Eye (tissue), 1 donor: Measurements from ENCODE around the gene JADE2.

ENCODE experiments used
- DNase-seq: peaks from one replicate; pipeline ENCODE4 v3.0.0-alpha.2; 2015

JADE2 gene

DNA sequence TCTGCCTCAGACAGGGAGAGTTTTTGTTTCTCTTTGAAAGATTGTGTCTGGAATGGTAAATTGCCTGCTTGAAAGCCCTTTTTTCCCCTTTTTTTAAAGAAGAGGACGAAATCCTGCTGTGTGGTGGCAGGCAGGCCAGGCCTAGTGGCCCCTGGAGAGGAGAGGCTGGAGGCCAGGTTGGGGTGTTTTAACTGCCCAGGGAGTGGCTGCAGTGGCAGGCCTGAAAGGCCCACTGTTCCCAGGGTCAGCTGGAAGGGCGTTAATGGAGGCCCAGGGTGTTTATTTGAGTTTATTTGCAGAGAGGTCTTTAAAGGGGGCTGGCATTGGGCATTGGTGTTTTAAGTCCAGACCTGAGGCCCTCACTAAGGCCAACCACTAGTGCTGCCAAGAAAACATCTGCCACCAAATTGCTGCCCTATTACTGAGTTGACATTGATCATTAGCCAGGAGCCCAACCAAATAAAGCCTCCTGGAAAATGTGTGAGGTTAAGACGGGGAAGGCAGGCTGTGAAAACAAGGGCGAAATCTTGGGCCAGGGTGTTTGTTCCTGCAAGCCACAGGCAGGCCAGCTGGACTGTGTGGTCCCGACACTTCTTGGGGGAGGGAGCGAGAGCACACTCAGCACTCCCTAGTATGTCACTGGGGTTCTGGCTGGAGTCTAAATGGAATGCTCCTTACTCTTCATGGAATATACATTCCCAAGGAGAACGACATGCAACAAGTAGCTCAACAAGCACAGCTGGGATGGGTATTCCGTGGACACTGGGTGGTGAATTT, 5.0 kb downstream of the JADE2 start:
- no peak for DNase-seq

DNA sequence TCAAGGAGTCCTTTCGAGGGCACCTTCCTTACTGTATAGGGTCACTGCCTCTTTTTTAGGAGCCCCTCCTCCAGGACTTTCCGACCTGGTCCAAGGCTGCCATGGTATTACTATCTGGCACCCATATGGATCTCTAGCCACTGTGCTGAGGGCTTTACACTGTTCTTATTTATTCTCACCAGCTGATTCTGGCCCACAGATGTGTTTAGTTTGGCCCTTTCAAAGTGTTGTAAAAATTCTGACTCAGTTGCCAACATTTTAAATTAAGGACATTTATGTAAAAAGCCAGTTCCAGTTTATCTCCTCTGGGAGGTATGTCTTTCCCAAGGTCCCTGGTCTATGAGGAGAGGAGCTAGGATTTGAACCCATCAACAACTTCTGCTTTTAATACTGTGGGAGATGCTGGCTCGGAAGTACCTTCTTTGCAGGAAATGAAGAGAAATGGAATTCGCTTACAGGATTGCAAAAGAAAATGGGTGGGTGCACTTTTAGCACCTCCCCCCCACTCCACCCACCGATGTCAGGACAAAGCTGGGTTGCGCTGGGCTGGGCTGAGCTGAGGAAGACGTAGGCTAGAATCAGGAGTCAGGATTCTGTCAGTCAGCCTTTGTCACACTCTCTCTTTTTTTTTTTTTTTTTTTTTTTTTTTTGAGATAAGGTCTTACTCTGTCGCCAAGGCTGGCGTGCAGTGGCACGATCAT, 7.8 kb downstream of the JADE2 start:
- no peak for DNase-seq

DNA sequence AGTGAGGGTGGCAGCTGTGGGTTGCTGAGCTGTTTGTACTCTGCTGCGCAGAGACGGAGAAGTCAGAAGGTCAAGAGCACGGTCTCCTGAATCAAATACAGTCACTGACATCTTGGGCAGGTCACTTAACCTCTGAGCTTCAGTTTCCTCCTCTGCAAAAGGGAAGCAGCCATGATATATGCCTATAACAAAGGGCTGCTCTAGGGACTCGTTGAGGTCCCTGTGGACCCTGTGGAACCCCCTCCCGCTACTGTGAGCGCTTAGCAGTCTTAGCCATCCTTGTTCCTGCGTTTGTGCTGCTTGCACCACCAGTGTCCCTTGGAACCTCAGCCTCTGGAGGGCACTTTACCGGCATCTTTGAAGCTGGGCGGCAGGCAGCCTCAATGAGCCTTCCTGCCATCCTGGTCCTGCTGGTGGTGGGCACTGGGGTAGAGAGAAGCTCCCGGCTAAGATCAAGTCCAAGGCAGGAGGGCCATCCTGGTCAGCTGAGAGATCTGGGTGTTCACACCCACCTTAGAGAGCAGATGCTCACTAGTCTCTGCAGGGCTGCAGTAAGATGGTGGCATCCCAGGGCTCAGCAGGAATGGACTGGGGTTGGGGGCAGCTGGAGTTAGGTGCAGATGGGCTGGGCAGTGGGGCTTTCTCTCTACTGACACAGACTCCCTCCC, 8.7 kb downstream of the JADE2 start:
- no peak for DNase-seq

DNA sequence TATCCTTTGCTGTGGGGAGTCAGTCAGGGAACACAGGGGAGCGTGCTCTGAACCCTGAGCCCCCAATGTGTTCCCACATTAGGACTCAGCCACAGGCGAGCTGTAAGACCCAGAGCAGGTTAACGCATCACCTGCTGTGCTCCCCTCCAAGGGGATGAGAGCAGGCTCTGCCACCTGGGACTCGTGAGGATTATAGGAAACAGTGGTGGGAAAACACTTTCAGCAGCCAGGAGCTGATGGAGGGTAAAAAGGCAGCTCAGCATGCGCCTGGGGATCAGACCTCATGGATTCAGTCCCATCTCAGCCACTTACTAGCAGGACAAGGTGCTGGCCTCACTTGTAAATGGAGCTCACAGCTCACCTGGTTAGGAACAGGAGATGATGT, 9.2 kb downstream of the JADE2 start:
- no peak for DNase-seq

DNA sequence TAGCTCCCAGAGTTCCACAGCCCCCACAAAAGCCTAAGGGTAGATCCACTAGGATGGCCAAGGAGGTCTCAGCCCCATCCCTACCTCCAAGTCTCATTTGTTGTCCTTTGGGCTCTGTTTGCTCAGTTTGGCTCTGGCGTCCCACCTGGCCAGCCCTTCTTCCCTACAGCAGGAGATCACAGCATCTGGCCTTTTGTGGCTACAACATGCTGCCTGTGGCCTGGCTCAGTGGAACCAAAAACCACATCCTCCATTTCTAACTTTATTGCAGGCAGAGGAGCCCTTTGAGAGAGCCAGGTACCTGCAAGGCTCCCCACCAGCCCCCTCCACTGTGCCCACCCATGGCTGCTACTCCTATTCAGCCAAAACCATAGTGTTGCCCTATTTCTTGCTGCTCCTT, 11.4 kb downstream of the JADE2 start:
- DNase-seq = no peak

DNA sequence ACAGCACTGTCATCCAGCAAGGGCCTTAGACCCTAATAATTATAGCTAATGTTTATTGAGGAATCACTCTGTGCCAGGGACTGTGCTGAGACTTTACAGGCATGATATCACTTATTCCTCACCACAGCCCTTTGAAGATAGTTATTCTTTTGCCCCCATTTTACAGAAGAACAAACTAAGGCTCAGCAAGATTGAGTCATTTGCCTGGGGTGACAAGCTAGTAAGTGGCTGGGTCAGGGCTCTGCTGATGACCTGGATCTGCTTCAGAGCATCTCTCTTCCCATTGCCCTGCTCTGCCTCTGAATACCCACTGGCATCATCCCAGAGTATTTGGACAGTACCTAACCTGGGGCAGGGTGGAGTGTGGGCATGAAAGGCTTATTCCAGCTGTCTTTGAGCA, 11.8 kb downstream of the JADE2 start:
- DNase-seq = no peak

DNA sequence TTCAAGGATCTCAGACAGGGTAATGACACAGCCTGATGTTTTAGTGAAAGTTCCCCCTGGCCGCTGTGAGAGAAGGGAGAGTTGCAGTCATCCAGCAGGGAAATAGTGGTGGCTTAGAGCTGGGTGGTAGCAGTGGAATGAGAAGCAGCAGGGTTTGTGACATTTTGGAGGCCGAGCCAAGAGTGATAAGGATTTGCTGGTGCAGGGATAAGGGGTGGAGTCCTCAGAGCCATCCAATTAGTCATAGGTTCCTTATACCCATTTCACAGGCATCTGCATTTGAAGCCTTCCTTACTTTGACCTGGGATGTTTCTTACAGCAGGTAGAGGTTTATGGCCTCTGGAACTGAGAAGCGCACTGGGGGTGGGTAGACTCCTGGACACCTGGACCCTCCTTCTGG, 12.8 kb downstream of the JADE2 start:
- DNase-seq = no peak

DNA sequence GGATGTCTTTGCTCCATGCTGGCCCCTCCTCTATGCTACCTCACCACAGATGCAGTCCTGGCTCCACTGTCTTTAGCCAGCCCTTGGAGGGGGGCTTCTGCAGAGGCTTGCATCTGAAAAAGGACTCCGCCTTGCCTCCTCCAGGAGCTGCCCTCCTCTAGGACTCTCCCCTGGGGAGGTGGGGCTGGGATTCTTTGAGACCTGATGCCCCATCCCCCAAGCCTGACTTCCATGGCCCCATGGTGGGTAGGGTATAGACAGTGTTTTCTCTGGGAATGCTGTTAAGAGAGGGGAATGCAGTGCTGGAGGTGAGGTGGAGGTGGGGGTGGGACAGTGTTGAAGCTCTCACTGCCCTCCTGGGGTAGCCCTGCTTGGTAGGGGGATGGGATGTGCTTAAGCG, 14.3 kb downstream of the JADE2 start:
- DNase-seq = no peak

DNA sequence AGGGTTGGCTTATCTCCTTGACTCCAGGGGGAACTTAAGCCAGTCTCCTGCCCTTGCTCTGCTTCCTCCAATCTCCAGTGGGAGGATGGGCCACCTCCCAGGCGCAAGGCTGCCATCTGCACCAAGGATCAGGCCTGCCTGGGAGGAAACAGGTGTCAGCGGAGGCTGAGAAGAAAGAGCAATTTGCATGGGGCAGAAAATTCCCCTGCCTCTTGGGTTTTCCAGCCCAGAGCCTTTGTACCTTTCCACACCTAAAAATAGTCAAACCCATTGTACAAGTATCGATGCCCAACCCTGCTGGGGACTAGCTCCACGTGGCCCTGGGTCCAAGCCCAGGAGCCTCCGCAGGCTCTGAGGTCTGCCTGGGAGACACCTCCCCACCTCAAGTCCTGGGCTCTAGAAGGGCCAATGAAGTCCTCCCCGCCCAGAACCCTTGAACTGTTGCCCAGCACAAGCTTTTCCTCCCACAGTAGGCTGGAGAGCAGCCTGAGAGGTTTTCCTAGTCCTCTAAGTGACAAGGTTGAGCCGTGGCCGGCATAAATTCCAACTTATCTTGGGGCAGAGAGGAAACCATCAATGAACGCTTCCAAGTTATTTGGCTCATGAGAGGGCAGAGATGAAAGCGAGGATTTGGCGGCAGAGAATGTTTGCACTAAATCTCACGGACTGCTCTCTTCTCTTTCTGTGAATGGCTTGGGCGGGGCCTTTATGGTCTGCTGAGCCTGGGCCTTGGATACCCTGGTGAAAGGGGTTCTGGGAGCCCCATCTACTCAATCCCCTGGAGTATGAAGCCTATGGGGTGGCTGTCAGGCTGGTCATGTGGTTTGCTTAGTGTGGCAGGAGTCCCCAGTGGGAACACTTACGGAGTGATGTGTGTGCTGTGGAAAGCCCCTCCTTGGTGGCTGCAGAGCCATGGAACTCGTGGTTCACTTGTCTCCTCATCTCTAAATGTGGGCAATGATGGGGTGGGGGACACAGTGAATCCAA, 15.6 kb downstream of the JADE2 start:
- no peak for DNase-seq

DNA sequence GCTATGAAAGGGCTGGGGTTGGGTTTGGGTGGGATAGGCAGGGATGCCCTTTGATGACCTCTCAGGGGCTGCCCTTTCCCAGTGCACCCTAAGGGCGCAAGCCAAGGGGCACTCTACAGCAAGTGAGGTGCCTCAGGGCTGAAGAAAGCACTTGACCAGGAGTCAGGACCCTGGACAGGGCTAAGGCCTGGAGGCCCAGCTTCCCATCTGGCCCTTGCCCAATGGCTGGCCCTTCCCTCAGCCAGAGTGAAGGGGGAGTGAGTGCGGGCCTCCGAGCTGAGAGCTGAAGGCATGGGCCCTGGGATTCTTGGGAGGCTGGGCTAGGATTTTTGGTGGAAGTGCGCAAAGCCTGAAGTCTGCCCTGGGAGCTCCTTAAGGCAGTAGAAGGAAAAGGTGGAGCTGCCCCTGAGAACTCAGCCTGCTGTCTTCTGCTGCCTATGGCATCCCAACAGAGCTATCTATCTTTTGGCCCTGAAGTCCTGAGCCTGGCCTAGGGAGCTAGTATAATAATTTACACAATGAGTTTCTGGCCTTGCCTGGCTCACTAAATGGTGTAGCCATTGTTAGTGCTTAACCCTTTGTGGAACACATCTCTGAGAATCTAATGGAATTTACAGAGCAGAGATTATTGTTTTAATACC, 16.4 kb downstream of the JADE2 start:
- peak; percentile 74 for DNase-seq

DNA sequence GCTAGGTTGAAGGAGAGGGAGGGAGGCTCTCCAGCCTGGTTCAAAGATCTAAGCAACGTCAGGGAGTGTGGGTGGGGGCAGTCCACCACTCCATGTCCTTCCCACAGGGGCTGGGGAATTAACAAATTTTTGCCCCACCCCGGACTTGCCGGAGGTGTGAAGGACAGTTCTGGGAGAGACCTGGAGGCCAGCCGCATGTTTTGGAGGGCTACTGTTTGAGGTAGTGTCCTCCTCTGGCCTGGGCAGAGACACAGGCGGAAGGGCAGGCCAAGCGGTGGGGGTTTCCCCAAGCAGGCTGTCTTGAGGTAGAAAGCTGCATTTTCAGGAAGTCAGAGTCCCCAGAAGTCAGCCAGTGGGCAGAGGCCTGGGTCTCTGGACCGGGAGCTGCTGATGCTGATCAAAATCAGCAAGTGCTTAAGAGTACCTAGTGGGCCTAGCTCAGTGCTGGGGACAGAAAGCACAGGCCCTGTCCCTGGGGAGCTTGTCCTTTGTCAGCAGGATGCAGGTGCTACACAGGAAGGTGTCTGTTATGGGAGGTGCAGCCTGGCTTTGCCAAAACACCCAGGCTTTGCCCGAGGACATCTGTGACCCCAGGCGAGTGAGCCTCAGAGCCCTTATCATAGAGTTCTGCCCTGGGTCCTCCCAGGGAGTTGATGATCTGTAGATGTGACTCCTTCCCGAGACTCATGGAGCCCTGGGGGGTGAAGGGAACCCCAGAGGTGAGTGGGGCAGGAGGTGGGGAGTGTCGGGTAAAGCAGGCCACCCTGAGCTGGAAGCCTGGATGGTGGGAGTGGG, 18.5 kb downstream of the JADE2 start:
- no peak for DNase-seq

DNA sequence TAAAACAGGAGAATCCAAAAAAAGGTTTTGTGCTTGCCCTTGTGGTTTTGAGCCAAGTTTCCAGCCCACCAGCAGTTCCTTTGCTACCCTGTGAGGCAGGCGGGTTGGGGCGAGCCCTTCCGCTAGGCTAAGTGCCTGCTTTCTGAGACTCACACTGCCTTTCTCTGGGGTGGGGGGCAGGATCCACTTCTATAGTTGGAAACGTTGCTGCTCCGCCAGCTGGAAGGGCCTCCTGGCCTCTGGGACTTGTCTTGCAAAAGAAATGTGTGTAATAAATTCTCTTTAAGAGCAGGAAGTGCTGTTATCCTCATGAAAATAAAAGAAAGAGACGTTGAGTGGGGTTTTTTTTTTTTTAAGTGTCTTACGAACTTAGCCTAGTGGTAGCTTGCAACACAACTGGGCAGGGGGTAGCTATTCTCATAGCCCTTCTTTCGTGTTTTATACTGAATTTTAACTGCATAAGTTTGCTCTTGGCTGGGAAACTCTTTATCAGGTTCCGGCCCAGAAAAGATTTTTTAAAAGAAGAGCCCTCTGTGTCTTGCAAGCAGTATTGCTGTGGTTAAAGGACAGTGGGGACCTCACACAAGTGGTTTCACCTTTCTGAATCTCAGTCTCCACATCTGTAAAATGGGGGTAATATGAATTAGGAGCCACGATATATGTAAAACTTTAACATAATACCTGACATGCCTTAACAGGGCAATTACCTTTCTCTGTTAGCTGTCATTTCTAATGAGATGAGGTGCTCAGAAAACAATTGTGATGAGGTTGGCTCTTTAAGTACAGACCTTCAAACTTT, 19.8 kb downstream of the JADE2 start:
- no peak for DNase-seq

DNA sequence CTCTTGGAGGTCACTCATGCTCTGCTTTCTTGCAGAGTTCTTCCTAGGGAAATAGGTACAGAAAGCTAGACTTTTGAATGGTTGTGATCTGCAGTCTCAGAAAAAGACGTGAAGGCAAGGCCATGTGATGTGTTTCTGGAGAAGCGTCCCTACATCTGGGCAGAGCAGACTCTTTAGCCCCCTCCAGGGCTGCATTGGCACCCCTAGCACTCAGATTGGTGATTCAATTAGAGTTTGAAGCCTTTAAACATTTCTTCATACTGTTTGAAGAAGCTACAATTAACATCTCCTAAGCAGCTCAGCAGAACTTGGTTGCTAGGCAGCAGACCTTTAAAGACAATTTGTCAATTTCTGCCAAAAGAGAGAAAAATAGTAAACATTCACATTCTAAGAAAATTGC, 21.6 kb downstream of the JADE2 start:
- DNase-seq = no peak

DNA sequence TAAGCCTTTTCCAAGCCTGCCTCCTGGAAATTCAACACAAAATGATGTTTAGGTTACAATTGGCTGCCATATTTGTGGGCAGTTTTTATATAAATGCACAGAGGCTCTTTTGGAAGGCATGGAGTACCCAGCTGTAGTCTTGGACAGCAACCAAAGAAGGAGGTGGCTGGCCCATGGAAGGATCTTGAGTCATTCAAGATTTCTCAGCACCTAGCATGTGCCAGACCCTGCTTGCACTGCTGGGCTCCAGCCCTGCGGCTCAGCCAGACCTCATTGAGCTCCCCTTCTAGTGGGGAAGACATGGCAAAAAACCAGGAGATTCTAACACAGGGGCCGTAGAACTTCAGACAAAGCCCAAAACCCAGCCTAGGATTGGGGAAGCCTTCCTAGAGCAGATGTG, 22.1 kb downstream of the JADE2 start:
- no peak for DNase-seq

DNA sequence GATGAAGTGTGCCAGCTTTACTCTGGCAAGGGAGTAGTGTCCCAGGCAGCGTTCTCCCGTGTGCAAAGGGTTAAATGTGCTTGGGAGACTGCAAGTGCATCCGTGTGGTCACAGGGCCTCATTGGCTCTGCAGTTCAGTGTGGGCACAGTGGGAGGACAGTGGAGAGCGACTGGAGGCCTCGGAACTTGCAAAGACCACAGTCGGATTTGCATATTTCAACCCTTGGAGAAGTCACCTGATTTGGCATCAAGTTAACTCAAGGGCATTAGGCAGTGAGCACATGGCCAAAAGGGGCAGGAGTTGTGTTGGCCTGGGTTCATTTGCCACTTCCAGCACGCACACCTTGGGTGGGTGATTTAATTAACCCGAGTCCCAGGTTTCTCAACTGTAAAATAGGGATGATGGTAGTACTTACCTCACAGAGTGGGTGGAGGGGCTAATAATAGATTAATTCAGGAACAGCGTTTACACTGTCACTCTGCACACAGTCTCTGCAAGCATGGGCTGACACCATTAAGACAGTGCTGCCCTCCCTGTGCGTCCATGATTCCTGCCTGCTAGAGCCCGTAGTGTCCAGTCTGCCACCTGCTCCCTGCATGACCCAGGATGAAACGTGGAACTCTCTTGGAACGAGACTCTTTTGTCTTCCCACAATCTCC, 22.7 kb downstream of the JADE2 start:
- no peak for DNase-seq

DNA sequence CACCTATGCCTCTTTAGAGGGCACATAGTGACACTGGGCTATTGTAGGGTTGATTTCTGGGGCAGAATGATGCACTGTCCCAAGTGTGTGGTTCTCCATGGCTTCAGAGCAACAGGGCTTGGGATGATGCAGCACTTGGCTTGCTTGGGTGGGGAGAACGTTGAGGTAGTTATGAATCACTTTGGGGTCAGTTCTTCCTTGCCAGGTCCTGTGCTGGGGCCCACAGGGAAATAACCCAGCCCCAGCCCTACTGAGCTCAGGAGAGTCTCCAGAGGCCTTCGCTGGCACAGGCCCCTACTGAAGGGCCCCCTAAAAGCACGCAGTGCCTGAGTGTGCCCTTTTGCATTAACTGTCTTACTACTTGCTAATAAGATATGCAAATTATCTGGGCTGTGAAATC, 24.2 kb downstream of the JADE2 start:
- no peak for DNase-seq

DNA sequence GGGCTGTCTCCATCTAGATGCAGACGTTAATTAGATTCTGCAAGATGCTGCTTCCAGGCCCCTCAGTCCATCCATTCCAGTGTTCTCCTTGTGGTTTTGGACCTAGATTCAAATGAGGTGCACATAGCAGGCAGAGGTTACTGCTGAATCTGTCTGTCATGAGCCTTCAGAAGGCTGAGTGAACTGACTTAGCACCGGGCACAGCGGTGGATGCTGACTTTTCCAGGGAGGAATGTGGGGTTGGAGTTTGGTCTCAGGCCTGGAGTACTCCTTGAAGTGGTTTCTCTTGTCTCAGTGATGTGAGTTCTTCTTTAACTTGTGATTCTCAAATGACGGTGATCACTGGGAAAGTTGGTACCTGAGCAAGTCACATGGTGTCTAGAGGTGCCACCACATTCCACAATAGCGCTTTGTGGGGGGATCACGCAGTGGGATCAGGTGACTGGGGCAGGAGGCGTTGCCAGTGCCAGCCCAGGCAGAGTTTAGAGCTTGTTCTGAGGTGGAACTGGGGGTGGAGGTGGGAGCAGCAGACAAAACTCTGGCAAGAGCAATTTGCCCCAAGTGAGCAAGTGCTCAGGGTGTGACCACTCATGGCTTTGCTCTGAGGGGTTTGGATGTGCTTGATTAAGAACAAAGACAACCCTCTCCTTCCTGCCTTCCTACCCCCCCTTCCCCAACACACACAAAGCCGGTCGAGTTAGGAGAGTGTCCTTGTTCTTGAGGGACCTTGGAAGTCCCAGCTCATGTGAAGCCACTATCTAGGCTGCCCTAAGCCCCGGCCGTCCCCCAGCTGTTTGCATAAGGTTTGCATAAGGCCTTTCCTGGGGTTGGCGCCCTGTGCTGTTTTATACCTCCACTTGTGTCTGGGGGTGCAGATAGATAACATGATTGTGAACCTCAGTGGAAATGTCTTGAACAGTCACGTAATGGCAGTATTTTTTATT, 25.1 kb downstream of the JADE2 start:
- DNase-seq = no peak

DNA sequence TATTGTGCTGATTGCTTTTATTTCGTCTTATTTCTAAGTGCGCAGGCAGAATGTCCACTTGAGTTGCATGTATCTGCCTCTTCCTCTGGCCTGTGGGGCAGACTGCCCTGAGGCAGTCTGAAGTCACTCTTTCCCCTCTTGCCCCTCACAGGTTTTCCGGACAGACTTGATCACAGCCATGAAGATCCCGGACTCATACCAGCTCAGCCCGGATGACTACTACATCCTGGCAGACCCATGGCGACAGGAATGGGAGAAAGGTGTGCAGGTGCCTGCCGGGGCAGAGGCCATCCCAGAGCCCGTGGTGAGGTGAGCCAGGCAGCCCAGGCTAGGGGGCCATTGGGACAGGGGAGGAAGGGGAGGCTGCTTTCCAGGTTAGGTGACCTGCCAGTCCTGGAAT, 26.4 kb downstream of the JADE2 start:
- no peak for DNase-seq

DNA sequence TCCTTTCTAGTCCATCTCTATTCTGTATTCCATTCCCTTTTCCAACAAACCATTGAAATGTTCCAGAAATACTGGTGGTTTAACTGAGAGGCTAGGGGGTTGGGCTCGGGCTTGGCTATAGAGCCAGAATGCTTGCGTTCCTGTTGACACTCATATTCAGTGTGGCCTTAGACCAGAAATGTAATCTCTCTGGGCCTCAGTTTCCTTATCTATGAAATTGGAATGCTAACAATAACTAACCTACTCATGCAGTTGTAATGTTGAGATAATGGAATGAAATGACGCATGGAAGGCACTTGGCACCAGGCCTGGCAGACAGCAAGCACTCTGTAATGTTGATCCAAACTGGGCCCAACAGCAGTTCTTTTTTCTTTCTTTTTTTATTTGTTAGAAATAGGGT, 26.8 kb downstream of the JADE2 start:
- no peak for DNase-seq
